Measurements from ENCODE around the gene NOL4L.

Gene NOL4L

GRCh38 chr20:32482442-32483261, 102.5 kb downstream of the NOL4L start:
- peak in 3 of 5 experiments; percentile 28 to 41 (median 30) for DNase-seq

DNA sequence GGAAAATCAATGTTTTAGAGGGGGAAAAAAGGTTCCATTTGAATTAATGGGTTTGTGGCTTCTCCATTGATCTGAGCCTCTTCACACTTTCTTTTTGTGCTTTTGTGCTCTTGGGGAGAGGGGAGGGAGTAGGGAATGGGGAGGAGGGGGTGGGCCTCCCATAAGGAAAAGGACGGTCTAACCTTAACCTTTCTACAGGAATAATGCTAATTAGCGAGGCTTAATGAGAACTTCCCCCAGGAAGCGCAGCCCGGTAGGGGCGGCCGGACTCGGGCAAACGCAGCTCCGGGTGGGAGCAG, 103.0 kb downstream of the NOL4L start:
- DNase-seq: no peak

DNA sequence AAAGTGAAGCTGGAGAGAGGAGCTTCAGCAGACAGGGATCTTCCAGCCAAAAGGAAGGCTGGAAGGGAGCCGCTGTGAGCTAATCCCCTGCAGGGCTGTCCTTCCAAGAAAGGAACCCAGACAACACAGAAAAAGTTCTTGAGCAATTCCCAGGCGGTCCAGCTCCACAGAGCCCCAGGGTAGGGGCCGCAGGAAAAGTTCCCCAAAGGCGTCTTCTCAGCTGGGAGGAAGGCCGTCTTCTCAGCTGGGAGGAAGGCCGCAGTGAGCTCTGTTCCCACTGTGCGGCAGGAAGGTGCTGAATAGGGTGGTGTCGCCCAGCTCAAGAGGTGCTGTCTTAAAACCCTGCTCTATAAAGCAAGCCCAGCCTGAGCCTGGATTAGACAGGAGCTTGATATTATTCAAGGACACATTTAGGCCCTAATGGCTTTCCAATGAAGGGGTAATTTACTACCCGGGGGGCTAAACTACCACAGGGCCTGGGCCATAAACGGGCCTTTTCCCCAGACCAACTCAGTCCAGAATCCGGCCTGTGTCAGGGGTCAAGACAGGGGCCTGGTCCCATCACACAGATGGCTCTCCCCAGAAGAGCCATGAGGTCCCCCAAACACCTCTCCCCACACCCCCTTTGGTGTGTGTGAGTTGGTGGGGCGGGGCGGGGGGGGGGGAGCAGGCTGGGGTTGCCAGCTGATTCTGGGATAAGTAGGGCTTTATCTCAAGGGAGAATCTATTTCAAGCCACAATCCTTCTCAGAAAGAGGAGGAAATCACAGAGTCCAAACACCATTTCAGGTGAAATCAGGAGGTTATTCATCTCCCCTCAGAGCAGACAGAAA, 103.6 kb downstream of the NOL4L start:
- no peak for DNase-seq

- no peak for DNase-seq
Observed at GRCh38 chr20:32480371-32481241, 104.5 kb downstream of the NOL4L start.

GRCh38 chr20:32479697-32480171, 105.4 kb downstream of the NOL4L start:
- no peak for DNase-seq

GRCh38 chr20:32479012-32479411, 106.1 kb downstream of the NOL4L start:
- DNase-seq: no peak

DNA sequence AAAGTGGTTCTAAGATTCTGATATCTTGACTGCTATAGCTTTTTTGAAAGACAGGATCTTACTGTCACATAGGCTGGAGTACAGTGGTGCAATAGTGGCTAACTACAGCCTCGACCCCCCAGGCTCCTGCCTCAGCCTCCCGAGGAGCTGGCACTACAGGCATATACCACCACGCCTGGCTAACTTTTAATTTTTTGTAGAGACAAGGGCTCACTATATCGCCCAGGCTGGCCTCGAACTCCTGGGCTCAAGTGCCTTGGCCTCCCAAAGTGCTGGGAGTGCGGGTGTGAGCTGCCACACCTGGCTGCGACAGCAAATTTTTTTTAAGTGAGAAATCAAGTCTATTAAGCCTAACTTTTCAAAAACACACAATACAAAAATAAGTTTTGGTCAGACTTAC, 106.6 kb downstream of the NOL4L start:
- DNase-seq: no peak

- no peak for DNase-seq
Observed at GRCh38 chr20:32477594-32478512, 107.3 kb downstream of the NOL4L start.

GRCh38 chr20:32476684-32477593, 108.2 kb downstream of the NOL4L start:
- no peak for DNase-seq

- no peak for DNase-seq
Observed at GRCh38 chr20:32474967-32475811, 109.9 kb downstream of the NOL4L start.

DNA sequence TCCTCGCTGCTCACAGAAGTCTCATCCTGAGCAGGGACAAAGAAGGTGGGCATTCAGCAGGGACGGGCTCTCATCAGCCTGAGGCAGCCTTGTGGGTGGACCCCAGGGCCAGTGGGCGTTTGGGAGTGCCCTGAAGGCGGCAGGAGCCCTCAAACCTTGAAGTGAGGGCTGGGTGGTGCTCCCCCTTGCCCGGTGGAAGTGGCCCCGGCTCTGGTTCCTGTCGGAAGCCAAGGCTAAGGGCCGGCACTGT, 110.5 kb downstream of the NOL4L start:
- no peak for DNase-seq

- DNase-seq: no peak
Observed at GRCh38 chr20:32474009-32474716, 111.0 kb downstream of the NOL4L start.

- DNase-seq: no peak
Observed at GRCh38 chr20:32473231-32474008, 111.7 kb downstream of the NOL4L start.

GRCh38 chr20:32472581-32473207, 112.4 kb downstream of the NOL4L start:
- no peak for DNase-seq

- DNase-seq: no peak
Observed at GRCh38 chr20:32470940-32471339, 114.2 kb downstream of the NOL4L start.

GRCh38 chr20:32470025-32470861, 114.9 kb downstream of the NOL4L start:
- peak in 1 of 5 experiments; percentile 58 for DNase-seq

GRCh38 chr20:32468860-32469259, 116.3 kb downstream of the NOL4L start:
- no peak for DNase-seq
